Liver (tissue), 9 donors: ENCODE measurements around the gene ZNF14. TPM values are rescaled to one million over a fixed set of nuclear protein-coding genes. Genes with fewer than 3 reads are reported as not detected.
"Not testable (repeated sequence)": the region's sequence is repeated elsewhere in the genome, so short reads cannot be mapped to it uniquely, and the experiment has no call there.

Experiments used
- DNase-seq: peaks from one replicate; pipeline ENCODE4 v3.0.0-alpha.2; 2017; ENCODE audit warnings: low spot score
- H3K27ac ChIP-seq, 2 donors: one replicate each; pipeline ENCODE4 v1.7.0; 2013; ENCODE audit warnings: inconsistent platforms in 2 of 2, low read length in 2 of 2, control low read depth in 1 of 2, low read depth in 1 of 2, mild to moderate bottlenecking in 1 of 2
- H3K27me3 ChIP-seq, 4 donors: one replicate each; pipeline versions ENCODE4 v1.6.1 to v1.7.0; 2013; ENCODE audit warnings: low read length in 3 of 4, inconsistent platforms in 1 of 4, mild to moderate bottlenecking in 1 of 4, moderate library complexity in 1 of 4; ENCODE audit not compliant: control insufficient read depth in 4 of 4, insufficient read depth in 4 of 4
- H3K36me3 ChIP-seq, 4 donors: one replicate each; pipeline versions ENCODE4 v1.6.1 to v1.7.0; 2013; ENCODE audit warnings: low read length in 3 of 4, mild to moderate bottlenecking in 3 of 4, low read depth in 1 of 4, moderate library complexity in 1 of 4; ENCODE audit not compliant: control insufficient read depth in 4 of 4, insufficient read depth in 3 of 4
- H3K4me1 ChIP-seq, 4 donors: one replicate each; pipeline versions ENCODE4 v1.6.1 to v1.7.0; 2013; ENCODE audit warnings: low read length in 3 of 4, mild to moderate bottlenecking in 3 of 4, moderate library complexity in 1 of 4; ENCODE audit not compliant: control insufficient read depth in 4 of 4, insufficient read depth in 4 of 4
- H3K4me3 ChIP-seq, 3 donors: one replicate each; pipeline versions ENCODE4 v1.6.1 to v1.7.0; 2013; ENCODE audit warnings: low read length in 3 of 3, control low read depth in 1 of 3, low read depth in 1 of 3, mild to moderate bottlenecking in 1 of 3
- H3K9ac ChIP-seq, 2 donors: one replicate each; pipeline ENCODE4 v1.7.0; 2013; ENCODE audit warnings: low read length in 2 of 2, mild to moderate bottlenecking in 2 of 2, moderate library complexity in 2 of 2, control low read depth in 1 of 2, low read depth in 1 of 2
- H3K9me3 ChIP-seq, 4 donors: one replicate each; pipeline versions ENCODE4 v1.6.1 to v1.7.0; 2013; ENCODE audit warnings: low read length in 3 of 4; ENCODE audit not compliant: control insufficient read depth in 4 of 4
- ATF3 ChIP-seq: IDR thresholded peaks from 2 replicates; pipeline ENCODE4 v1.6.1; 2016; ENCODE audit warnings: antibody characterized with exemption
- CTCF ChIP-seq: fragments of 150-350 bp; IDR thresholded peaks from 2 replicates; pipeline ENCODE4 v1.5.1; 2017; ENCODE audit warnings: improper control_type of control experiment, low read depth, low read length; ENCODE audit not compliant: missing input control
- EGR1 ChIP-seq, 2 donors: IDR thresholded peaks; 2 replicates each; pipeline ENCODE4 v1.6.1; 2016 to 2018; ENCODE audit warnings: antibody characterized with exemption in 2 of 2, low read depth in 2 of 2
- FOXA1 ChIP-seq: IDR thresholded peaks from 2 replicates; pipeline ENCODE4 v1.6.1; 2016; ENCODE audit warnings: antibody characterized with exemption
- FOXA2 ChIP-seq: IDR thresholded peaks from 2 replicates; pipeline ENCODE4 v1.6.1; 2016; ENCODE audit warnings: antibody characterized with exemption
- GABPA ChIP-seq, 2 donors: IDR thresholded peaks in 1 of 2; conservative IDR thresholded peaks in 1 of 2; 2 replicates each; pipeline ENCODE4 v1.6.1; 2016; ENCODE audit warnings: antibody characterized with exemption in 2 of 2, mild to moderate bottlenecking in 1 of 2, moderate library complexity in 1 of 2
- HNF4G ChIP-seq: IDR thresholded peaks from 2 replicates; pipeline ENCODE4 v1.6.1; 2016; ENCODE audit warnings: antibody characterized with exemption
- JUND ChIP-seq, 2 donors: IDR thresholded peaks; 2 replicates each; pipeline ENCODE4 v1.6.1; 2016; ENCODE audit warnings: antibody characterized with exemption in 2 of 2
- MAX ChIP-seq: IDR thresholded peaks from 2 replicates; pipeline ENCODE4 v1.6.1; 2016; ENCODE audit warnings: antibody characterized with exemption
- NR2F2 ChIP-seq: IDR thresholded peaks from 2 replicates; pipeline ENCODE4 v1.6.1; 2016; ENCODE audit warnings: antibody characterized with exemption
- RAD21 ChIP-seq, 2 donors: IDR thresholded peaks; 2 replicates each; pipeline ENCODE4 v1.6.1; 2016; ENCODE audit warnings: antibody characterized with exemption in 2 of 2, mild to moderate bottlenecking in 2 of 2
- REST ChIP-seq: IDR thresholded peaks from 2 replicates; pipeline ENCODE4 v1.6.1; 2016; ENCODE audit warnings: antibody characterized with exemption, mild to moderate bottlenecking
- RXRA ChIP-seq, 2 donors: IDR thresholded peaks; 2 replicates each; pipeline ENCODE4 v1.6.1; 2017 to 2018; ENCODE audit warnings: antibody characterized with exemption in 2 of 2, mild to moderate bottlenecking in 1 of 2
- SP1 ChIP-seq: IDR thresholded peaks from 2 replicates; pipeline ENCODE4 v1.6.1; 2018; ENCODE audit warnings: antibody characterized with exemption, mild to moderate bottlenecking
- TAF1 ChIP-seq: conservative IDR thresholded peaks from 2 replicates; pipeline ENCODE4 v1.6.1; 2016; ENCODE audit warnings: antibody characterized with exemption, mild to moderate bottlenecking
- YY1 ChIP-seq: IDR thresholded peaks from 2 replicates; pipeline ENCODE4 v1.6.1; 2016; ENCODE audit warnings: antibody characterized with exemption, mild to moderate bottlenecking
- ZBTB33 ChIP-seq: IDR thresholded peaks from 2 replicates; pipeline ENCODE4 v1.6.1; 2016; ENCODE audit warnings: antibody characterized with exemption
- WGBS: extraction: QIAGEN DNeasy Blood & Tissue Kit; methylation state at CpG from one replicate; pipeline ENCODE4 v1.1.7; 2013; 5-methylcytosine and 5-hydroxymethylcytosine counted together
- polyA plus RNA-seq, 2 donors: library from polyadenylated mRNA; stranded (reverse) in 1 of 2; unstranded in 1 of 2; fragments of 200-250 nt in 1 of 2; fragments of >200 nt in 1 of 2; fragmentation: Nextera tagmentation in 1 of 2; extraction: Ambion mirVana in 1 of 2; gene quantifications; one replicate each; pipeline versions ENCODE4 v1.2.1 to v1.2.3, GENCODE V29; 2013 to 2015
- total RNA-seq, 2 donors: library from RNA; depleted of rRNA; stranded (reverse); fragments of >200 nt; gene quantifications; one replicate each; pipeline ENCODE4 v1.2.3, GENCODE V29; 2014
- donor health status: healthy.
- donor health status: healthy.
- donor health status: healthy.
- donor health status: healthy.
- donor health status: healthy.

Gene ZNF14
- total RNA-seq (1 to 10 TPM; 1.4 to 2.6 TPM), polyA plus RNA-seq (under 1 TPM; 0.28 to 0.37 TPM)

- H3K9ac ChIP-seq = peak within 1 kb of the TSS in 1 of 2 donors; percentile 59
- peaks cover 0 to 4% (median 1%) of the 10 kb centered on the region in 4 donors for H3K4me1 ChIP-seq
- peak; percentile 91 for DNase-seq
- H3K27ac ChIP-seq = peak within 1 kb of the TSS; percentile 15 to 63
- no peaks in the 10 kb centered on the region for H3K27me3 ChIP-seq
- no peaks in the 10 kb centered on the region for H3K36me3 ChIP-seq
- peak within 1 kb of the TSS; percentile 58 to 85 (median 71) for H3K4me3 ChIP-seq
- 3% methylated on average over 61 of the region's 61 CpGs for WGBS
- TF ChIP-seq ZBTB33 (no peak), FOXA2 (no peak), HNF4G (no peak), REST (no peak), MAX (no peak), YY1 (peak; percentile 74)
- H3K9me3 ChIP-seq = peaks cover 6 to 30% (median 15%) of the 10 kb centered on the region in 4 donors
These were observed at the start of gene ZNF14 for GRCh38 chr19:19732579-19733501. Gene ZNF14 (minus strand): TSS chr19:19733112. CDS start chr19:19732958, 154 bp downstream.

- H3K27me3 ChIP-seq, H3K9ac ChIP-seq, H3K36me3 ChIP-seq, DNase-seq, H3K4me3 ChIP-seq, H3K27ac ChIP-seq: not testable (repeated sequence)
- Histone ChIP-seq H3K4me1 (peaks cover 0 to 11% (median 9%) of the 10 kb centered on the region in 4 donors), H3K9me3 (peaks cover 4 to 14% (median 6%) of the 10 kb centered on the region in 4 donors)
- 77% methylated on average over 6 of the region's 6 CpGs for WGBS
These were observed 48.9 kb upstream of the ZNF14 start for GRCh38 chr19:19781791-19782190.

- peaks cover 0 to 3% (median 2%) of the 10 kb centered on the region in 4 donors for H3K9me3 ChIP-seq
- H3K4me1 ChIP-seq = peaks cover 2 to 22% (median 18%) of the 10 kb centered on the region in 4 donors
- 87% methylated on average over 2 of the region's 2 CpGs for WGBS
- H3K27me3 ChIP-seq = no peaks in the 10 kb centered on the region
- H3K27ac ChIP-seq = no peak overlapping the region
- no peak for DNase-seq
- H3K36me3 ChIP-seq = peaks cover 0 to 4% (median 0%) of the 10 kb centered on the region in 4 donors
- peak overlapping the region in 1 of 3 donors; percentile 26 for H3K4me3 ChIP-seq
- H3K9ac ChIP-seq = no peak overlapping the region
- TF ChIP-seq NR2F2 (no peak), CTCF (no peak), RXRA (IDR thresholded peaks at IDR 0.05) (no peak), ATF3 (no peak), GABPA (IDR thresholded peaks at IDR 0.05 in 1 of 2, conservative IDR thresholded peaks at IDR 0.05 in 1 of 2) (no peak), TAF1 (no peak), JUND (IDR thresholded peaks at IDR 0.05) (no peak), EGR1 (IDR thresholded peaks at IDR 0.05; ENCODE audit: low read depth in 2 of 2) (no peak), RAD21 (IDR thresholded peaks at IDR 0.05) (no peak), ZBTB33 (no peak), YY1 (no peak), FOXA1 (no peak), SP1 (no peak)
These were observed 45.8 kb upstream of the ZNF14 start for GRCh38 chr19:19778666-19779065.
